Hematopoietic multipotent progenitor cell treated with erythropoietin and hydrocortisone succinate and interleukin-3 and kit ligand, for 15 days (in vitro differentiated cells): ENCODE measurements around the gene PIERCE2.
A peak's percentile ranks its signal among the peaks of the same experiment; 100 is the strongest.
"Not testable (repeated sequence)": the region's sequence is repeated elsewhere in the genome, so short reads cannot be mapped to it uniquely, and the experiment has no call there.

Experiments used
- DNase-seq: peaks from one replicate; pipeline ENCODE4 v3.0.0-alpha.2; 2015; ENCODE audit warnings: low spot score

PIERCE2 gene

DNA sequence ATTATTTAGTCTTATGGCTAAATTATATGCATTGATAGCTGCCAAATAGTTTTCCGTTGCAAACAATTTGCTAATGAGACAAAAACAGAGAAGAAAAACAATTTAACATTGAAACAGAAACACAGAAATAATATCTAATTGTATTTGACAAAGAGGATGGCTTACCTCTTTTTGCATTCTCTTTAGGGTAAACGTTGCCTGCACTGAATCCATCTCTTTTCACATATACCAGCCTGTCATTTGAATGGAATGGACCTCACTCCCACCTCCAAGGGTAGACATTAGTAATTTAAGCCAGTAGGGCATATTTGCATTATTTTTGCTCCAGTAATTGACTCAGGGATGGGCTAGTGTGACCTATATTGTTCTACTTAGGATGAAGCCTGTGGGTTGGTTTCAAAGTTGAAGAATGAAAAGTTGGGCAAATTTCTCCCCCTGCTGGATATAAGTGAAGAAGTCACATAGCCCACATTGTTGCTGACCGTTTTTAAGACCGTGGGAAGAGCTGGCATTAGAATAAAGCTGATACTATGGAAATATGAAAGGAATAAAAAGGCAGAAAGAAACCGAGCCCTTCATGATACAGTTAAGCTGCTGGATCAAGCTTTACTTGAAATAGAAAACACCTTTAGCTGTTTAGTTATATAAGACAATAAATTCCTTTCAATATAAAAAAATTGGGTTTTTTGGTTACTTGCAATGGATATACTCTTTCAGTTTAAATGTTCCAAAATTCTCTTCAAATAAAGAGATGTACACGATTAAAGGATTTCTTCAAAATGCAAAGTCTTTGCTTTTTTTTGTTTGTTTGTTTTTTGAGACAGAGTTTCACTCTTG, 26.9 kb downstream of the PIERCE2 start:
- DNase-seq: peak; percentile 55

- DNase-seq: not testable (repeated sequence)
Measured at GRCh38 chr15:55443141-55443540, 34.8 kb downstream of the PIERCE2 start.

DNA sequence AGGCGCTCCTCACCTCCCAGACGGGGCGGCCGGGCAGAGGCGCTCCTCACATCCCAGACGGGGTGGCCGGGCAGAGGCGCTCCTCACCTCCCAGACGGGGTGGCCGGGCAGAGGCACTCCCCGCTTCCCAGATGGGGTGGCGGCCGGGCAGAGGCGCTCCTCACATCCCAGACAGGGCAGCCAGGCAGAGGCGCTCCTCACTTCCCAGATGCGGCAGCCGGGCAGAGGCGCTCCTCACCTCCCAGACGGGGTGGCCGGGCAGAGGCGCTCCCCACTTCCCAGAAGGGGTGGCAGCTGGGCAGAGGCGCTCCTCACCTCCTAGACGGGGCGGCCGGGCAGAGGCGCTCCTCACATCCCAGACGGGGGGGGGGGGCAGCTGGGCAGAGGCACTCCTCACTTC, 37.6 kb downstream of the PIERCE2 start:
- not testable (repeated sequence) for DNase-seq

GRCh38 chr15:55446379-55447029, 38.2 kb downstream of the PIERCE2 start:
- not testable (repeated sequence) for DNase-seq

- not testable (repeated sequence) for DNase-seq
Measured at GRCh38 chr15:55447030-55447394, 38.7 kb downstream of the PIERCE2 start.

DNA sequence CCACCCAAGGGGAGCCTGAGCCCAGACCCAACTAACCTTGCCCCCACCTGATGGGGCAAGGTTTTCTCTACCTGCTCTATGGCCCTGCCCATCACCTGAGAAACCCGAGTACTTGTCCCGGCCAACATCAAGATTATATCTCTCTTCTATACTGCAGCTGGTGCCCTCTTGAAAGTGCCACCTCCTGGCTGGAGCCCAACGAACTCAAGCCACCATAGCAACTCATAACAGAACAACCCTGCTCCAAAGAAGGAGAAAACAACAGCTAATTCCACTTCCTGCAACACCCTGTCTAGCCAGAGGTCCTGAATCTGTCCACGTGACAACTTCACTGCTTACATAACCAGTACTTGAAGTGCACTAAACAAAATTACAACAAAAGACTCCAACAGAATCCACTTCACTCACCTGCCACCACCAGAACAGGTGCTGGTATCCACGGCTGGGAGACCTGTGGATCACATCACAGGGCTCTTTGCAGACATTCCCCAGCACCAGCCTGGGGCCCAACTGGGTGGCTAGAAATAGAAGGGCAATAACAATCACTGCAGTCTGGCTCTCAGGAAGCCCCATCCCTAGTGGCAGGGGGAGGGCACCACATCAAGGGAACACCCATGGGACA, 49.2 kb downstream of the PIERCE2 start:
- DNase-seq: no peak

GRCh38 chr15:55461447-55461846, 53.2 kb downstream of the PIERCE2 start:
- no peak for DNase-seq

- DNase-seq: no peak
Measured at GRCh38 chr15:55468321-55468720, 60.0 kb downstream of the PIERCE2 start.
